Anterior cingulate cortex (tissue), 58 donors: ENCODE results near the gene ATP5F1C.
"Not testable (repeated sequence)": the region's sequence is repeated elsewhere in the genome, so short reads cannot be mapped to it uniquely, and the experiment has no call there.

Experiments used
- DNase-seq, 58 donors: peaks; one replicate each; lab custom pipeline; 2025; lab: John Stamatoyannopoulos, UW

ATP5F1C gene

GRCh38 chr10:7792541-7792940, 4.6 kb downstream of the ATP5F1C start:
- DNase-seq = no peak

- no peak for DNase-seq
These were observed 6.5 kb downstream of the ATP5F1C start for GRCh38 chr10:7794251-7795026.

GRCh38 chr10:7795605-7796004, 7.6 kb downstream of the ATP5F1C start:
- DNase-seq = no peak

GRCh38 chr10:7797582-7797981, 9.6 kb downstream of the ATP5F1C start:
- DNase-seq = peak in 1 of 58 donors; percentile 12

- no peak for DNase-seq
These were observed 14.6 kb downstream of the ATP5F1C start for GRCh38 chr10:7802606-7803005.

- no peak for DNase-seq
These were observed 16.2 kb downstream of the ATP5F1C start for GRCh38 chr10:7804216-7804615.

GRCh38 chr10:7804741-7805140, 16.8 kb downstream of the ATP5F1C start:
- DNase-seq = peak in 3 of 58 donors; percentile 1 to 15 (median 8)

GRCh38 chr10:7808686-7809267, 20.8 kb downstream of the ATP5F1C start:
- no peak for DNase-seq

GRCh38 chr10:7810443-7810842, 22.5 kb downstream of the ATP5F1C start:
- no peak for DNase-seq

- no peak for DNase-seq
These were observed 23.0 kb downstream of the ATP5F1C start for GRCh38 chr10:7811000-7811399.

GRCh38 chr10:7811743-7812142, 23.8 kb downstream of the ATP5F1C start:
- DNase-seq = not testable (repeated sequence)

- no peak for DNase-seq
These were observed 25.5 kb downstream of the ATP5F1C start for GRCh38 chr10:7813481-7813880.

GRCh38 chr10:7817576-7817975, 29.6 kb downstream of the ATP5F1C start:
- no peak for DNase-seq

- DNase-seq = no peak
These were observed 30.0 kb downstream of the ATP5F1C start for GRCh38 chr10:7817984-7818294.

- DNase-seq = peak; percentile 30 to 94 (median 84)
These were observed 30.5 kb downstream of the ATP5F1C start, which contains the start of gene TAF3 for GRCh38 chr10:7818295-7819120. Gene TAF3 (plus strand): TSS chr10:7818505. CDS start chr10:7818710, 205 bp downstream.

- DNase-seq = peak in 51 of 58 donors; percentile 6 to 61 (median 35)
These were observed 31.1 kb downstream of the ATP5F1C start for GRCh38 chr10:7819121-7819460.

GRCh38 chr10:7824251-7824650, 36.3 kb downstream of the ATP5F1C start:
- no peak for DNase-seq

- no peak for DNase-seq
These were observed 39.0 kb downstream of the ATP5F1C start for GRCh38 chr10:7826971-7827370.

GRCh38 chr10:7829289-7829834, 41.4 kb downstream of the ATP5F1C start:
- DNase-seq = no peak

GRCh38 chr10:7832060-7832459, 44.1 kb downstream of the ATP5F1C start:
- DNase-seq = no peak

- DNase-seq = no peak
These were observed 45.2 kb downstream of the ATP5F1C start for GRCh38 chr10:7833210-7833609.
